Inflammatory macrophage treated with lipopolysaccharide for 4 hours (primary cell): ENCODE measurements around the gene CSTF3.
A peak's percentile ranks its signal among the peaks of the same experiment; 100 is the strongest.
"Not testable (repeated sequence)": the region's sequence is repeated elsewhere in the genome, so short reads cannot be mapped to it uniquely, and the experiment has no call there.

Experiments
- DNase-seq: peaks from one replicate; pipeline ENCODE4 v3.0.0-alpha.2; 2020

CSTF3 gene

DNA sequence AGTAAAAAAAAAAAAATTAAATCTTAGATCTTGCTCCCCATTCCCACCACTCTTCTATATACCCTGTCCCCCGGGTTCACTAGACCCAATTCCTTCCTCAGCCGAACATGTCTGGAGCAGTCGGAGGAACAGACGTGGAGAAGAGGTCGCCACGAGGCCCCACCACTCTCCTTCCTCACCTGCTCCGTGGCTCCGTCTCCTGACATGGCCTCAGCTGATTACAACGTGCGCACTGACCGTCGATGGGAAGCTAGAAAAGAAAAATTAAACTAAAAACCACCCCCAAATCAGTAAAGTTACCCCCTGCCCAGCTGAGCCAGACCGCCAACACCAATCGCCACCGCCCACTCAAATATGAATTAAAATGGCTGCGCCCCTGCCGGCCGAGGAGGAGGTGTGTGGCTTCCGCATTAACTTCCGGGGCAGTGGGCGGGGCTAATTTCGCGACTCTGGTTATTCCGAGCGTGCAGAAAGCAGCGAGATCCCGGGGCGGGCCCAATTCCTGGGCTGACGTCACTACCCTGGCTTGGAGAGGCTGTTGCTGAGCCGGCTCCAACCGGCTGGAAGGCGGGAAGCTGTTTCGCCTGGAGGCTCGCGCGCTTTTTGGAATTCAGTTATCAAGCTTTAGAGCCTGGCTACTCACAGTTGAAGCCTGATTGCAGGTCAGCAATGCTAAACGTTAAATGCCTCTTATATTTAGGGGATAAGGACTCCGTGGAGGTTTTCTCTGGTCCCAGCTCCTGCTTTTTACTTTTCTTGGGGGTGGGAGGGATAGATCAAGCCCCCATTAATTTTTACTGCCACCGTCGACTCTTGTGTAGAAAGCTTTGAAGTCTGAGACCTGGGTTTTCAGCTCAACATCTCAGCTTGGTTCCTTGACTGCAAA is at the start of gene CSTF3:
Gene CSTF3 (minus strand): TSS at position 361 of the 886 bp plus-strand sequence. CDS start 155 bp downstream, at position 206.
- peak; percentile 100 for DNase-seq

DNA sequence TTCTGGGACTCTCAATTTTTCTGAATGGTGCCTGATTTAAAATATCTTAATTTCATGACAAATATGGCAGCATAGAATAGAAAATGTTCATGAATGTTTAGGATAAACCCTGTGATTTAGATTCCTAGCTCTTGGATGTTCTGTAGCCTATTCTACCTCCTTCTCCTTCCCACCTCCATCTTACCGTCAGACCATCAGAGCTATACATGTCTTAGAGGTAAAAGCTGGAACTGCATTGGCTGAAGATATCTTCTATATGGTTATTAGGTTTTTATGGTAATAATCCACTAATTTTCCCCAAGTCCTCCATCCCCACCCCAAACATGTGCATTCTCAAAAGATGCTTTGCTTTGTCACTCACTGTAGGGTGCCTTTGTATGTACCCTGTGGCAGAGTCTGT is 46.9 kb upstream of the CSTF3 start:
- DNase-seq = no peak

DNA sequence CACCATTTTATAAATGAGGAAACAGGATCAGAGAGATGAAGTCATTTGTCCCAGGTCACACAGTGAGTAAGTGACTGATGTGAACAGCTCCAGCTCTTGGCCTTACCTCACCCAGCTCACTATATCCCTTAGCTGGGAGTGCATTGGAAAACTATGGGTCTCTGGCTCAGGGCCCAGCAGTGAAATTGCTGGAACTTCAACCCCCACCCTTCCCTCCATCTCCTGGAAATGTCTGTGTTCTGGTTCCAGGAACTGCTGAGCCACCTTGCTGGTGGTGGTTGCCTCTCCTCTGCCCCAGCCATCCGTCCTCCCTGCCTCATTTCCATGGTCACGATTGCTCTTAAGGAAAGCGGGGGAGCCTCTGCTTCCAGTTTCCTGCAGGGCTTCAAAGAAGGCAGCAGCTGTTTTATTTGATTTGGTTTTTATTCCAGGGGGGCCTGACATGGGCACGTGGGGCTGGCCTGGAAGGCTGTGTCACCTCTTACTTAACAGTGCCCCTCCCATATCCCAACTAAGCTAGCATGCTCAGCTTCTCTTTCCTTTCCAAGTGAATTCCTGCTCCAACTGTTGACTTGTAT is 46.2 kb upstream of the CSTF3 start:
- DNase-seq = peak; percentile 54

DNA sequence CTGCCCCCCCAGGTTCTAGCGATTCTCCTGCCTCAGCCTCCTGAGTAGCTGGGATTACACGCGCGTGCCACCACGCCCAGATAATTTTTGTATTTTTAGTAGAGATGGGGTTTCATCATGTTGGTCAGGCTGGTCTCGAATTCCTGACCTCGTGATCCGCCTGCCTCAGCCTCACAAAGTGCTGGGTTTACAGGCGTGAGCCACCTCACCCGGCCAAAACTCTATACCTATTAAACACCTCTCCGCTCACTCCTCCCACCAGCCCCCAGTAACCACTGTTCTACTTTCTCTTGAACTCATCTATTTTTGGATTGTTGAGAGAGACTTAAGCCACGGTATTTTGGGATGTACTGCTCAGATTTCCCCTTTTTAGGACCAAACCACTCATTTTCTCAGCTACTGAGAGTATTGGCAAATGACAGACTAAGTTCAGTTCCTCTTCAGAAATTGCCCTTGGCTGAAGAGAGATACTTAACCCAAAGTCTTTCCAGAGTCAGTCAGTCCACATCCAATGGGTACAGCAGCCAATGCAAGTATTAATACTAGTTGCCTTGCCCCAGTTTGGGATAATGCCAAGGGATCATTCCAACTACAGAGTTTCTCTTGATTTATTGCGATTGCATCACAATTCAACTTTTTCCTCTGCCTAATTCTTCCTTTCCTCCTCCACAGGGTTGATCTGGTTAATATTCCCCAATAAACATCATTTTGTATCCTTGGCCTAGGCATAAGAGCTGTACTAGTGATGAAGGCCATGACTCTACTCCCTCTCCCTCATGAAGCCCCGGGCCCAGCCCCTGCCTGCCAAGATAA is 36.8 kb upstream of the CSTF3 start:
- peak; percentile 85 for DNase-seq

DNA sequence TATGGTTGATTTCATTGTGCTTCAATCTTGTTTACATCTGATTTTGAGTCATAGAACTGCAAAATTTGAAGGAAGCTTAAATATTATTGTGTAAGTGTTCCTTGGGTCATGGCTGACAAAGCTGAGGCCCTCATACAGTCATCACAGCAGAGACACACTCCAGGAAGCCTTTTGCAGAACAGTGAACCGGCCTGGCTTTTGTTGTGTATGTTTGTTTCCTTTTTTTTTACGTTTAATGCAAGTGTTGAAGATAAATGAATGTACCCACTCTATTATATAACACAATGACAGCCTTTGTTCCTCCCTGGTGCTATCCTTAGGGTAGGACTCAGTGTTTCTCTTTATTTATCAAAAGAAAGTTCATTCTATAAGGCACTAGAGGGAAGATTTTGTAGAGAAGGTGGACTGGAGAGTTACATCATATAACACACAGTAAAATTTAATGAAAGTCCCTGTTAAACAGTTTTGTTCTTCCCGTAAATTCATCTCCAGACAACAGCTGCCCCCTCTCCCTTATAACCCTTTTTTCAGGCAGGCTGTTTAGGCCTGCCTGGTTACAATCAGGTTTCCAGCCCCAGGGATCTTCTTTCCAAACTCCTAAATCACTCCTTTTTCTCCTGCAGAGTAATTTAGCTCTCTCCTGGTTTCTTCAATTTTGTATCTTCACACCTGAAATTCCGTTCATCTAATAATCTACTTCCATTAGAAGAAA is 34.3 kb upstream of the CSTF3 start:
- DNase-seq = peak; percentile 90

DNA sequence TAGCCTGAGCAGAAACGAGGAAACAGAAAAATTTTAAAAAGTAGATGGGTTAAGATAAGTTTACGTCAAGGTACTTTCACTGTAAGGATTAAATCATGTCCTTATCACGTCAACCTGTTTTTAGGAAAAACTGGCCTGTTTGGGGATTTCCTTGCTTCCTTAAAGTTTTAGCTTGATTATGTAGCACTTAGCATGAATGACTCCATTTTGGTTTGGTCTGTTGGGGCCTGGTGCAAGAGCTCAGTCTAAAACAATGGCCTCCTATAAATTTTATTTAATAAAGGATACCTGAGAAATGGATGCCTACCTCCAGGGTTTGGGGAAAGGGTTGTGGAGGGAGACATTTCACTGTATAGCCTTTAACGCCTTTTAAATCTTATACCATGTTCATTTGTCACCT is 33.2 kb upstream of the CSTF3 start:
- DNase-seq = no peak

DNA sequence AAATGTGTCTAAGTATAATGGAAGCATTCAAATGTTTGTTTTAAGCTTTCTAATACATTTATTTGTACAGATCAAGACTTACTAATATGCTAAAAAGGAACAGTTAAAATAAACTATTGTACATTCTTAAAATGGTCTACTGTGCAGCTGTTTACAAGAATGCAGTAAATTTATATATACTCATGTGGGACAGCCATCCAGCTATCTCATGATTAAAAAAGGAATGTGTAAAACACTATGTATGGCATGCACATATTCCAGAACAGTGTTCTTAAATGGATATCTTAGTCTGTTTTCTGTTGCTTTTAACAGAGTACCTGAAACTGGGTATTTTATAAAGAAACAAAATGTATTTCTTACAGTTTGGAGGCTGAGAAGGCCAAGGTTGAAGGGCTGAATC is 30.2 kb upstream of the CSTF3 start:
- no peak for DNase-seq

DNA sequence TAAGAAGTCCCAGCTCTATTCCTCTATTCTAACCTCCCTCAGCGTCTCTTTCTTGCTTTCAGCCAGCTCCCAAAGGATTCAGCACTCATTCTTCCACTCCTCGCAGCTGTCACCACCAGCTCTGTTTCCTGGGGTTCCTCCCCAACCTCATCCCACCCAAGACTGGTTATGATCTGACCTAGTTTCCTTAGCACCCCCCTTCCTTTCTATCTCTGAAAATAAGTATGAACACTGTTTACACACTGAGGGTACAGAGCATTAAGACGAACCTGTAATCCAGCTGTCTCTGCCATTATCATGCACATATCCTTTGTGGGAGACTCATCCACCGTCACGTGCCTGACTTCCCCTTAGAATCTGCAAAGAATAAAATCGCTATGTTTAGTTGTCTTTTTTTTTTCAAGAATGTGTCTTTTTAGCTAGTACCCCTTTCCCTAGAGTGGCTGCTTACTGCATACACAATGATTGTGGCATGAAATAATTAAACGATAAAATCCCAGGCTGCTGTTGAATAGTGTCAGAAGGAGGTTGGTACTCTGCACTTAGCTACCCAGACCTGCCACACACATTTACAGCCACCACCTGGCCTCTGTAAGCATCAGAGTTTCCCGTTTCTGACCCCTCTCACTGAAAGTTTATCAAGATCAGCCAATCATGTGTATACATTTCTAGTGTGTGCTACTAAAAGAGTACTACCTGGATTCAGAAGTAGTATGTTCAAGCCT is 26.9 kb upstream of the CSTF3 start:
- DNase-seq = peak; percentile 38

DNA sequence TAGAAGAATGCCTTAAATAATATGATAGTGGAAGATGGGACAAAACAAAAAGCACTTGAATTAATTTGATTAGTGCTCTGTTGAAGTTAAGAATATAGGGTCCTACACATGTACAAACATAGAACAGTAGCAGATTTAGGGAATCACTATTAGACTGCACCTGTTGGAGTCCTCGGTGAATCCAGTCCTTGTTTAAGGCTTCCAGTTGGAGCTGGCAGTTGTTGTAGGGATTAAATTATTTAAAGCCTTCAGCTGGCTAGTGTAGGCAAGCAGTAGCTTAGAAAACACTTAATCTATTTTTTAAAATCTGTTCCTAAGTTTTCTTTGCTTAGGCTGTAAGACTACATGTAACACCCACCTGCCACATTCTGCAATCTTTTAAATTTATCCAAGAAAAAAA is 24.5 kb upstream of the CSTF3 start:
- no peak for DNase-seq

DNA sequence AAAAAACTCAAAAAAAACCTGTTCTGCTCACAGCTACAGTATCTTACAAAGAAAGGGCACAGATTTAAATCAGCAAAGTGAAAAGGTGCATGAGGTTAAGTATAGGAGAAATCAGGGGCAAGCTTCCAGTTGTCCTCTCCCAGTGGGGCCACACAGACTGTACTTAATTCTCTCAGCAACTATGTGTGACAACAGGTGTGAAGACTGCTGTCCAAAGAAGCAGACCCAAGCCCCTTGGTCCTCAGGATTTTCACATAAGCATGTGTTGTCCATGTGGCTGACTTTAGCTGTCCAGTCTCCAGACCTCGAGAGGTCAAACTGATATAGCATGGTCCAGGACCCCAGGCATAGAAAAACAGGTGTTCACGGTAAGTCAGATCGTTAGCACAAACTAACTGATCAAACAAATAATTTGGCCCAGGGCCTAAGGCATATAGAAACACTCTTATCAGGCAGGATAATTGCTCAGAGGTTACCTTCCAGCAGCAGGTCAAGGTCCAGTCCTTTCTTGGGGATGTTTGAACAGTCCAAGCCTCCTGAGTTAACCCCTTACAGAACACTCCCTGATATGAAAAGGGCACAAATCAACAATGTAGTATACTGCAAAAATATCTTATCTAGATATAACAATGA is 21.1 kb upstream of the CSTF3 start:
- no peak for DNase-seq

DNA sequence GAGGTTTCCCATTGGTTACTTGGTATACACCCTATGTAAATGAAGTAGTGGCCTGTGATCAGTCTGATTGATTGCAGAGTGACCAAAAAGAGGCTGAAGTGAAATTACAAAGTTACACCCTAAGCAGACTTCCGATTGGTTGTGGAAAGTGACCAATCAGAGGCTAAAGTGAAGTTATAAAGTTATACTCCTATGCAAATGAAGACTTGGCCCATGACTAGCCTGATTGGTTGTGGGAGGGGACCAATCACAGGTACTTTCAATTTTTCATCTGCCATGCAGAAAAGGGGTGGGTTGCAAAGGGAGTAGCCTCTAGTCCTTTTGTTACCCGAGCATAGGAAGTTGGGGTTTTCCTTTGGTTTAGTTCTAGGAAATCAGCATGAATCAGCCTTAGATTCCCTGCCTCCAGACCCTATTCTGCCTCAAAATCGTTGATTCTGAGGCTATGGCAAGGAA is 18.1 kb upstream of the CSTF3 start:
- DNase-seq = peak; percentile 84

DNA sequence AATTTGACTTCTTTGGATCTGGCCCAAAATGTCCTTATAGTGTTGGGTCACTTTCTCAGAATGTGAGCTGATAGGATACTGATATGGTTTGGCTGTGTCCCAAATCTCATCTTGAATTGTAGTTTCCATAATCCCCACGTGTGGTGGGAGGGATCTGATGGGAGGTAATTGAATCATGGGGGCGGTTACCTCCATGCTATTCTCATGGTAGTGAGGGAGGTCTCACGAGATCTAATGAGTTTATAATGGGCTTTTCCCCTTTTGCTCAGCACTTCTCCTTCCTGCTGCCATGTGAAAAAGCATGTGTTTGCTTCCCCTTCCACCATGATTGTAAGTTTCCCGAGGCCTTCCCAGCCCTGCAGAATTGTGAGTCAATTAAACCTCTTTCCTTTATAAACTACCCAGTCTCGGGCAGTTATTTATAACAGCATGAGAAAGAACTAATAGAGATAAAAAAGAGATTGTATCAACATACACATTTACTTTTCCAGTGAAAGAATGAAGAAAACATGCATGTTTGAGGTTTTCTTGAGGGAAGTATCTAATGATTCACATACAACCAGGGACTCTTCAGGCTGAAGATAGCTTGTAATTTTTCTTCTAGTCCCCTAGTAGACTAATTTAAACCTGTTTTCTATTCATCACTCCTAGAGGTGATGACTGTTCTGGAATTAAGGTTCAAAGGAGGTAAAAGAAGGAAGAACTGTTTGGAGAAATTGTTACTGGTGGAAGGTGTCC is 17.3 kb upstream of the CSTF3 start:
- DNase-seq = peak; percentile 91

DNA sequence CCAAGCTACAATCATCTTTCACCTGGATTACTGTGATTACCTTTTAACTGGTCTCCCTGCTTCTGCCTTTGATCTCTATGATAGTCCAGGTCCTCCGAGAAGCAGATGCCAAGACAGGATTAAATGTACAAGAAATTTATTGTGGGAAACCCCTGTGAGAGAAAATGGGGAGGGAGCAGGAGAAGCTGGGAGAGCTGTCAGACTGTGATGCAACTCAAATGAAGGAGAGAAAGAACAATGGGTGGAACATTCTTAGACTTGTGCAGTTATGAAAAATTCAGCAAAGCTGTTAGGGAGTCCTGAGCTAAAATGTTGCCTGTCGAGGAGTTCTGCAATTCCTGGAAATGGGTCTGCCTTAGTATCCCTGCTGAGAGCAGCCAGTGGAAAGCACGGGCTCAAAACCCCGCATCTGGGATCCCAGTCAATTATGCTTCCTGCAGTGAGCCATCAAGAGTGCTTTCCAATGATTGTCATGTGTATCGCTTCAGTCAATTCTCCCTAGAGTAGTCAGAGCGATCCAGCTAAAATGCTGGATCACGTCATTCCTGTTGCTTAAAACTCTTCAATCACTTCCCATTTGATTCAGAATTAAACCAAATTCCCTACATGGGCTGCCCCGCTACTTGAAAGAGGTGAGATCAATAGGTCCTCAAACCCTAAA is 16.5 kb upstream of the CSTF3 start:
- no peak for DNase-seq

DNA sequence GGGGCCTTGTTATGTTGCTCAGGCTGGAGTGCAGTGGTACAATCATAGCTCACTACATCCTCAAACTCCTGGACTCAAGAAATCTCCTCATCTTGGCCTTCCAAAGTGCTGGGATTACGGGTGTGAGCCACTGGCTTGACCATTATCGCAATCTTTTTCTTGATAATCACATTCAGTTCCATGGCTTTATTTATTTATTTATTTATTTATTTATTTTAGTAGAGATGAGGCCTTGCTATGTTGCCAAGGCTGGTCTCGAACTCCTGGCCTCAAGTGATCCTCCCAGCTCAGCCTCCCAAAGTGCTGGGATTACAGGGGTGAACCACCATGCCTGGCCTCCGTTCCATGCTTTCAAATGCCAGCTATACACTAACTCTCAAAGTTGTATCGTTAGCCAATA is 15.5 kb upstream of the CSTF3 start:
- DNase-seq = not testable (repeated sequence)

DNA sequence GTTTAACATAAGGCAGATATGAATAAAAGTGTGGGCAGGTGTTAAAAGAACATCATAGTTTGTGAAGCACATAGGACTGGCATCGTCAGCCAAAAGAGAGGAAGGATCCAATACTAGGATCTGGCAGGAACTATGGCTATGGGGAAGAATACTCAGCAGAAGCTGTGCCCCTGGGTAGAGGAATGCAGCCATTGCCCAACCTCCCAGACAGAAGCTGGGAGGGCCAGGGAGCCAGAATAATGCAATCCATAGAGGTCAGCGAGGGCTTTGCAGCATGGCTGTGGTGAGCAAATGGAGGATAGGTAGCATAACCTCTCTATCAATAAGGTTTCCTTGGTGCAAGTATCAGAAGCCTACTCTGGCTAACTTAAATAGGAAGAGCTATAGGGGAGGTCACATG is 11.7 kb upstream of the CSTF3 start:
- peak; percentile 61 for DNase-seq

DNA sequence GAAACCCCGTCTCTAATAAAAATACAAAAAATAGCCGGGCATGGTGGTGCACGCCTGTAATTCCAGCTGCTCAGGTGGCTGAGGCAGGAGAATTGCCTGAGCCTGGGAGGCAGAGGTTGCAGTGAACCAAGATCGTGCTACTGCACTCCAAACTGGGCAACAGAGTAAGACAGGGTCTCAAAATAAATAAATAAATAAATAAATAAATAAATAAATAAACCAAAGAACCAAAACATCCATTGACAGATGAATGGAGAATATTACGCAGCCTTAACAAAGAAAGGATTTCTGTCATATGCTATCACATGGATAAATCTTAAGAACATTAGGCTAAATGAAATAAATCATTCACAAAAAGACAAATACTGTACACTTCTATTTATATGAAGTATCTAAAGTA is 11.1 kb upstream of the CSTF3 start:
- no peak for DNase-seq

DNA sequence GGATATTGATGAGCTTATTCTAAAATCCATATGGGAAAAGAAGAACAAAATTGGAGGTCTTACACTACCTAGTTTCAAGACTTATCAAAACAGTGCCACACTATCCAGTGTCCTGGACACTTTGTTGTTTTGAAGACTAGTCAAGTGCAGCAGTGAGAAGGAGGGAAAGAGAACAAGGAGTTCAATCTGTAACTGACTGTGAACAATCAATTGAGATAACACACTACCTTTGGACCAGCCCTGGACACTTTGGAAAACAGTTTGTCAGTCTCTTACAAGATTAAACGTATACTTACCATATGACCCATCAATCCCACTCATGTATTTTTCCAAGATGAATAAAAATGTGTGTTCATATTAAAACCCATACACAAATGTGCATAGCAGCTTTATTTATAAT is 10.0 kb upstream of the CSTF3 start:
- no peak for DNase-seq

DNA sequence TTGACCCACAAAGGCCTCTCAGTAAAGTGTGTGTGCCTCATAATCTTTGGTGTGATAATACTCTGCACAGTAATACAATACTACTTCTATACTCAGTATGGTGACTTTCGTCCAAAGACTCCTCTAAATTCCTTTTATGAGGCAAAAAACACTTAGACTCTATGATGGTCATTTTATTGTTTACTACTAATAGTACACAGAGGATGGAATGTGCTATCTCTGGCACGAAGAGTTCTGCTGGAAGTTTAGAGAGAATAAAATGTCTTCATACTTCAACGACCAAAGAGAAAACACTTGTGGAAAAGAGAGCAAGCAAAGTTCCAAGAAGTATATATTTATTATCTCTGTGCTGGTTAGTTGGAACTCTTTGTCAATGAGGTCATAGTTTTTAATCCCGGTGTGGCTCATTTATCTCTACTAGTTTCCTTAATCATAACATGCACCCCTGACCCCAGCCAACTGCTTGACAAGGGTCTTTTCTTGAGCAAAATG is 7.5 kb upstream of the CSTF3 start:
- no peak for DNase-seq

DNA sequence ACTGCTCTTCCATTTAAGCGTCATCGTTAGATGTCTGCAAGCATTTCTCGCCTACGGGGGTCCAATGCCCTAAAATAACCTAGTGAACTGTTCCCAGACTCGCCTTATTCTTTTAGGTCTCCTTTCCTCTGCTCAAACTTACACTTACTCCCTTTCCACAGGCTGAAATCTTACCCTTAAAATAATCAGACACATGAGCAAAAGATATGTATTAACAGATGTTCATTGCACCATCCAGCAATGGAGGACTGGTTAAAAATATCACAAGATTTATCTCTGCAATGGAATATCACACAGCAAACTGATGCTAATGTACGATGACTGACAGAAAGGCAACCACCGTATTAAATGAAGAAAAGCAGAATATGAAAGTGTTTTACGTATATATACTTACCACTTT is 1.6 kb upstream of the CSTF3 start:
- no peak for DNase-seq

DNA sequence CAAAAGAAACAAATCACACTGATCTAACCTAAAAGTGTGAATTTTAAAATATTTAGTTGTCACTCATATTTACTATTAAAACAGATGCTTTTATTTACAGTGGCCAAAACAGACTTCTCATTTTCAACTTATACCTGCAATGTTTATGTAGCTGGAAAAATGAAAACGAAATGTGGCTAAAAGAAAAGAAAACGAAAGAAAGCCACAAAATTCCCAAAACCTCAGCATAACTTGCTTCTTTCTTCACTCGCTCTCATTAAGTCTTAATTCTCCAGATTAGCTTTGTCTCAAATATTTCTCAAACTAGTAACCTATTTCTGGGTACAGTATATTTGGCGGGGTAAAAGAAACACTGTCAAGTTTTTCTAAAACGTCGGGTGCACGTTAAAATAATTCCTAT is 693 bp downstream of the CSTF3 start:
- peak; percentile 21 for DNase-seq
